PC-3 (cell line): ENCODE results near the gene PHRF1. TPM values are rescaled to one million over a fixed set of nuclear protein-coding genes. Genes with fewer than 3 reads are reported as not detected.

Experiments
- ATAC-seq: fragments of 200-7000 bp; cut with Tn5 transposase; 2 replicates; pipeline ENCODE4 v1.9.1; 2020; ENCODE audit warnings: mild to moderate bottlenecking, moderate library complexity
- BruUV-seq: library from RNA; stranded (reverse); fragments of 400-500 nt; replicated peaks from 2 replicates; lab custom pipeline; 2021; lab: Mats Ljungman, UMichigan
- CTCF ChIA-PET: fragments of 300-600 bp; sonication (Branson Sonifier 250); formaldehyde crosslinking; loops from one replicate; lab custom pipeline; 2022; ENCODE audit warnings: antibody characterized with exemption; lab: Charles Lee
- POLR2A ChIA-PET: fragments of 300-600 bp; sonication (Branson Sonifier 250); formaldehyde crosslinking; loops from one replicate; lab custom pipeline; 2022; ENCODE audit warnings: antibody characterized with exemption; ENCODE audit not compliant: unreplicated experiment; lab: Charles Lee
- DNase-seq: peaks from one replicate; pipeline ENCODE4 v3.0.0-alpha.2; 2015
- H2AFZ ChIP-seq: fragments of 300-600 bp; sonication (generic); 2 replicates; pipeline ENCODE4 v1.6.0; 2016; ENCODE audit warnings: antibody characterized with exemption, low read length
- H3F3A ChIP-seq: fragments of 300-600 bp; sonication (generic); one replicate; pipeline ENCODE4 v1.6.0; 2017; ENCODE audit warnings: antibody characterized with exemption, low read length, control low read depth, mild to moderate bottlenecking; ENCODE audit not compliant: unreplicated experiment
- H3K27ac ChIP-seq: fragments of 300-600 bp; sonication (generic); 2 replicates; pipeline ENCODE4 v1.5.1; 2016; ENCODE audit warnings: mild to moderate bottlenecking, low read length
- H3K27me3 ChIP-seq: fragments of 300-600 bp; sonication (generic); 2 replicates; pipeline ENCODE4 v1.6.1; 2016; ENCODE audit warnings: low read length, mixed read lengths
- H3K36me3 ChIP-seq: fragments of 300-600 bp; sonication (generic); 2 replicates; pipeline ENCODE4 v1.6.1; 2016; ENCODE audit warnings: low read depth, mixed run types, low read length, mixed read lengths
- H3K4me1 ChIP-seq: fragments of 300-600 bp; sonication (generic); 2 replicates; pipeline ENCODE4 v1.5.1; 2016; ENCODE audit warnings: low read length; ENCODE audit not compliant: insufficient read depth
- H3K4me2 ChIP-seq: fragments of 300-600 bp; sonication (generic); 2 replicates; pipeline ENCODE4 v1.6.0; 2016; ENCODE audit warnings: low read length
- H3K4me3 ChIP-seq: fragments of 300-600 bp; sonication (generic); 2 replicates; pipeline ENCODE4 v1.5.1; 2016; ENCODE audit warnings: mild to moderate bottlenecking, low read length, mixed read lengths
- H3K79me2 ChIP-seq: fragments of 300-600 bp; sonication (generic); 2 replicates; pipeline ENCODE4 v1.6.1; 2017; ENCODE audit warnings: low read length, mixed read lengths
- H3K9ac ChIP-seq: fragments of 300-600 bp; sonication (generic); 2 replicates; pipeline ENCODE4 v1.6.0; 2016; ENCODE audit warnings: mild to moderate bottlenecking, low read length
- H3K9me2 ChIP-seq: fragments of 300-600 bp; sonication (generic); replicated peaks from 2 replicates; pipeline ENCODE4 v1.6.1; 2016; ENCODE audit warnings: mixed run types, low read length, mixed read lengths
- H3K9me3 ChIP-seq: fragments of 300-600 bp; sonication (generic); 2 replicates; pipeline ENCODE4 v1.6.1; 2016; ENCODE audit warnings: low read length, mixed read lengths
- H4K20me1 ChIP-seq: fragments of 300-600 bp; sonication (generic); 2 replicates; pipeline ENCODE4 v1.6.1; 2016; ENCODE audit warnings: low read length, mixed read lengths
- CTCF ChIP-seq: fragments of 300-600 bp; sonication (generic); conservative IDR thresholded peaks from 2 replicates; pipeline ENCODE4 v1.5.1; 2017; ENCODE audit warnings: antibody characterized with exemption, low read depth, mild to moderate bottlenecking, low read length
- EZH2 ChIP-seq: fragments of 300-600 bp; sonication (generic); IDR thresholded peaks from one replicate; pipeline ENCODE4 v1.6.1; 2017; ENCODE audit warnings: antibody characterized with exemption, mild to moderate bottlenecking, low read length; ENCODE audit not compliant: unreplicated experiment
- EZH2phosphoT487 ChIP-seq: fragments of 300-600 bp; sonication (generic); IDR thresholded peaks from 2 replicates; pipeline ENCODE4 v1.6.1; 2018; ENCODE audit warnings: mild to moderate bottlenecking, antibody characterized with exemption, low read length, borderline replicate concordance
- intact Hi-C: fragments of 100-400 bp; cut with micrococcal nuclease; formaldehyde crosslinking; loops from 2 replicates; pipeline ENCODE4 v1.9.0; 2023
- total RNA-seq: library from RNA; depleted of rRNA; stranded (reverse); fragments of >200 nt; gene quantifications from 2 replicates; pipeline ENCODE4 v1.2.3, GENCODE V29; 2014

PHRF1 gene
- total RNA-seq, 1 experiment from 2014 or later: 41.4 TPM

GRCh38 chr11:590997-591396, 14.7 kb downstream of the PHRF1 start:
- TF ChIP-seq CTCF: no peak
- TF ChIP-seq EZH2phosphoT487: no peak
- no peak for TF ChIP-seq EZH2

GRCh38 chr11:592501-592900, 16.2 kb downstream of the PHRF1 start:
- no peak overlapping the region for H2AFZ ChIP-seq
- CTCF ChIA-PET: no interaction called here
- no peak overlapping the region for H3K4me2 ChIP-seq
- no peaks in the 10 kb centered on the region for H3K9me3 ChIP-seq
- no peaks in the 10 kb centered on the region for H3K4me1 ChIP-seq
- no peak overlapping the region for H3K9ac ChIP-seq
- H4K20me1 ChIP-seq: no peaks in the 10 kb centered on the region
- no TSS peak for BruUV-seq
- no peak overlapping the region for H3K4me3 ChIP-seq
- no peak for TF ChIP-seq CTCF
- no peak for TF ChIP-seq EZH2phosphoT487
- TF ChIP-seq EZH2: no peak
- ATAC-seq (no peak), DNase-seq (no peak)
- peaks cover 21% of the 10 kb centered on the region for H3K79me2 ChIP-seq
- no peaks in the 10 kb centered on the region for H3K27me3 ChIP-seq
- H3K27ac ChIP-seq: no peak overlapping the region
- POLR2A ChIA-PET: no interaction called here
- intact Hi-C loops: no loop called here
- no peaks in the 10 kb centered on the region for H3F3A ChIP-seq
- H3K9me2 ChIP-seq: no peaks in the 10 kb centered on the region
- peaks cover 45% of the 10 kb centered on the region for H3K36me3 ChIP-seq

More at GRCh38 chr11:590997-591396, 14.7 kb downstream of the PHRF1 start:
- H3K9ac ChIP-seq: no peak overlapping the region
- peaks cover 52% of the 10 kb centered on the region for H3K36me3 ChIP-seq
- ATAC-seq: no peak
- H3F3A ChIP-seq: no peaks in the 10 kb centered on the region
- intact Hi-C loops: no loop called here
- H2AFZ ChIP-seq: no peak overlapping the region
- H3K27me3 ChIP-seq: no peaks in the 10 kb centered on the region
- H3K79me2 ChIP-seq: peaks cover 23% of the 10 kb centered on the region
- no peak for DNase-seq
- H3K4me3 ChIP-seq: no peak overlapping the region
- H3K9me3 ChIP-seq: no peaks in the 10 kb centered on the region
- no peak overlapping the region for H3K4me2 ChIP-seq
- ChIA-PET CTCF (no interaction called here), POLR2A (no interaction called here)
- no peaks in the 10 kb centered on the region for H3K9me2 ChIP-seq
- BruUV-seq: no TSS peak
- no peak overlapping the region for H3K27ac ChIP-seq
- H3K4me1 ChIP-seq: no peaks in the 10 kb centered on the region
- no peaks in the 10 kb centered on the region for H4K20me1 ChIP-seq

GRCh38 chr11:592918-593317, 16.6 kb downstream of the PHRF1 start:
- CTCF ChIA-PET: no interaction called here
- no peaks in the 10 kb centered on the region for H3K9me3 ChIP-seq
- H3K27me3 ChIP-seq: no peaks in the 10 kb centered on the region
- no TSS peak for BruUV-seq
- ATAC-seq (no peak), DNase-seq (no peak)
- POLR2A ChIA-PET: no interaction called here
- H3K27ac ChIP-seq: no peak overlapping the region
- no peaks in the 10 kb centered on the region for H3F3A ChIP-seq
- H3K4me2 ChIP-seq: no peak overlapping the region
- intact Hi-C loops: no loop called here
- no peak overlapping the region for H2AFZ ChIP-seq
- peaks cover 41% of the 10 kb centered on the region for H3K36me3 ChIP-seq
- peaks cover 17% of the 10 kb centered on the region for H3K79me2 ChIP-seq
- H4K20me1 ChIP-seq: no peaks in the 10 kb centered on the region
- H3K9me2 ChIP-seq: no peaks in the 10 kb centered on the region
- no peak overlapping the region for H3K9ac ChIP-seq
- TF ChIP-seq CTCF: no peak
- TF ChIP-seq EZH2phosphoT487: no peak
- no peak for TF ChIP-seq EZH2
- H3K4me3 ChIP-seq: no peak overlapping the region
- H3K4me1 ChIP-seq: no peaks in the 10 kb centered on the region
